SK-N-SH treated with all-trans-retinoic acid at 6 μM for 48 hours (cell line): ENCODE results near the gene TRAF1.

Experiments
- ATAC-seq: fragments of 200-7000 bp; cut with Tn5 transposase; 3 replicates; pipeline ENCODE4 v1.9.1; 2020; ENCODE audit warnings: mild to moderate bottlenecking, moderate library complexity
- ARNTL ChIP-seq: fragments of 450-650 bp; formaldehyde crosslinking; IDR thresholded peaks from 2 replicates; pipeline ENCODE4 v1.5.0; 2020; ENCODE audit warnings: low read depth, mild to moderate bottlenecking, moderate library complexity, borderline replicate concordance
- BACH2 ChIP-seq: fragments of 250-450 bp; sonication (Bioruptor Pico); IDR thresholded peaks from 2 replicates; pipeline ENCODE4 v1.9.0; 2021; ENCODE audit warnings: mild to moderate bottlenecking, borderline replicate concordance
- ESRRG ChIP-seq: fragments of 250-450 bp; sonication (Bioruptor Pico); IDR thresholded peaks from 2 replicates; pipeline ENCODE4 v1.6.1; 2021; ENCODE audit warnings: mild to moderate bottlenecking
- OSR1 ChIP-seq: fragments of 250-450 bp; sonication (Bioruptor Pico); IDR thresholded peaks from 2 replicates; pipeline ENCODE4 v1.8.0; 2022; ENCODE audit warnings: moderate library complexity, mild to moderate bottlenecking, inconsistent platforms
- PPARA ChIP-seq: fragments of 250-450 bp; sonication (Bioruptor Pico); IDR thresholded peaks from 2 replicates; pipeline ENCODE4 v1.5.0; 2020; ENCODE audit warnings: mild to moderate bottlenecking, borderline replicate concordance
- RARB ChIP-seq: fragments of 250-450 bp; sonication (Bioruptor Pico); IDR thresholded peaks from 2 replicates; pipeline ENCODE4 v1.8.0; 2021; ENCODE audit warnings: mild to moderate bottlenecking, moderate library complexity
- SNAI2 ChIP-seq: fragments of 250-450 bp; sonication (Bioruptor Pico); IDR thresholded peaks from 2 replicates; pipeline ENCODE4 v1.5.0; 2020; ENCODE audit warnings: mild to moderate bottlenecking, moderate library complexity
- TCF4 ChIP-seq: fragments of 250-450 bp; sonication (Bioruptor Pico); IDR thresholded peaks from 2 replicates; pipeline ENCODE4 v1.8.0; 2021; ENCODE audit warnings: mild to moderate bottlenecking, moderate library complexity, borderline replicate concordance
- TOX ChIP-seq: fragments of 250-450 bp; sonication (Bioruptor Pico); IDR thresholded peaks from 2 replicates; pipeline ENCODE4 v1.8.0; 2021; ENCODE audit warnings: mild to moderate bottlenecking, moderate library complexity, borderline replicate concordance
- ZC3H10 ChIP-seq: fragments of 250-450 bp; sonication (Bioruptor Pico); IDR thresholded peaks from 2 replicates; pipeline ENCODE4 v1.5.1; 2021; ENCODE audit warnings: mild to moderate bottlenecking, moderate library complexity
- ZFP30 ChIP-seq: fragments of 450-650 bp; formaldehyde crosslinking; IDR thresholded peaks from 2 replicates; pipeline ENCODE4 v1.5.0; 2022; ENCODE audit warnings: mild to moderate bottlenecking, moderate library complexity
- ZNF565 ChIP-seq: fragments of 450-650 bp; formaldehyde crosslinking; conservative IDR thresholded peaks from 2 replicates; pipeline ENCODE4 v1.5.0; 2020; ENCODE audit warnings: low read depth, mild to moderate bottlenecking, moderate library complexity
- ZNF8 ChIP-seq: fragments of 450-650 bp; formaldehyde crosslinking; IDR thresholded peaks from 2 replicates; pipeline ENCODE4 v1.5.0; 2020; ENCODE audit warnings: mild to moderate bottlenecking, moderate library complexity
- TF ChIP-seq, protein P1 (sequence below): fragments of 250-450 bp; sonication (Bioruptor Pico); IDR thresholded peaks from 2 replicates; pipeline ENCODE4 v1.8.0; 2020; ENCODE audit warnings: mild to moderate bottlenecking, moderate library complexity, borderline replicate concordance
- TF ChIP-seq, protein P2 (sequence below): fragments of 250-450 bp; sonication (Bioruptor Pico); IDR thresholded peaks from 2 replicates; pipeline ENCODE4 v1.8.0; 2021; ENCODE audit warnings: low read depth, mild to moderate bottlenecking, moderate library complexity, borderline replicate concordance
- TF ChIP-seq, protein P3 (sequence below): fragments of 250-450 bp; sonication (Bioruptor Pico); IDR thresholded peaks from 2 replicates; pipeline ENCODE4 v1.5.1; 2021; ENCODE audit warnings: mild to moderate bottlenecking, moderate library complexity
- TF ChIP-seq, protein P4 (sequence below): fragments of 250-450 bp; sonication (Bioruptor Pico); IDR thresholded peaks from 2 replicates; pipeline ENCODE4 v1.5.1; 2020; ENCODE audit warnings: low read depth, mild to moderate bottlenecking, moderate library complexity
- TF ChIP-seq, protein P5 (sequence below): fragments of 250-450 bp; sonication (Bioruptor Pico); IDR thresholded peaks from 2 replicates; pipeline ENCODE4 v1.5.0; 2020; ENCODE audit warnings: mild to moderate bottlenecking, moderate library complexity

The TRAF1 gene

GRCh38 chr9:120937127-120937526, 10.5 kb upstream of the TRAF1 start:
- no peak for TF ChIP-seq ZNF8 (CRISPR knock-in tag)
- TF ChIP-seq, protein P1, sequence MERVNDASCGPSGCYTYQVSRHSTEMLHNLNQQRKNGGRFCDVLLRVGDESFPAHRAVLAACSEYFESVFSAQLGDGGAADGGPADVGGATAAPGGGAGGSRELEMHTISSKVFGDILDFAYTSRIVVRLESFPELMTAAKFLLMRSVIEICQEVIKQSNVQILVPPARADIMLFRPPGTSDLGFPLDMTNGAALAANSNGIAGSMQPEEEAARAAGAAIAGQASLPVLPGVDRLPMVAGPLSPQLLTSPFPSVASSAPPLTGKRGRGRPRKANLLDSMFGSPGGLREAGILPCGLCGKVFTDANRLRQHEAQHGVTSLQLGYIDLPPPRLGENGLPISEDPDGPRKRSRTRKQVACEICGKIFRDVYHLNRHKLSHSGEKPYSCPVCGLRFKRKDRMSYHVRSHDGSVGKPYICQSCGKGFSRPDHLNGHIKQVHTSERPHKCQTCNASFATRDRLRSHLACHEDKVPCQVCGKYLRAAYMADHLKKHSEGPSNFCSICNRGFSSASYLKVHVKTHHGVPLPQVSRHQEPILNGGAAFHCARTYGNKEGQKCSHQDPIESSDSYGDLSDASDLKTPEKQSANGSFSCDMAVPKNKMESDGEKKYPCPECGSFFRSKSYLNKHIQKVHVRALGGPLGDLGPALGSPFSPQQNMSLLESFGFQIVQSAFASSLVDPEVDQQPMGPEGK (CRISPR knock-in tag) = no peak
- TF ChIP-seq, protein P2, sequence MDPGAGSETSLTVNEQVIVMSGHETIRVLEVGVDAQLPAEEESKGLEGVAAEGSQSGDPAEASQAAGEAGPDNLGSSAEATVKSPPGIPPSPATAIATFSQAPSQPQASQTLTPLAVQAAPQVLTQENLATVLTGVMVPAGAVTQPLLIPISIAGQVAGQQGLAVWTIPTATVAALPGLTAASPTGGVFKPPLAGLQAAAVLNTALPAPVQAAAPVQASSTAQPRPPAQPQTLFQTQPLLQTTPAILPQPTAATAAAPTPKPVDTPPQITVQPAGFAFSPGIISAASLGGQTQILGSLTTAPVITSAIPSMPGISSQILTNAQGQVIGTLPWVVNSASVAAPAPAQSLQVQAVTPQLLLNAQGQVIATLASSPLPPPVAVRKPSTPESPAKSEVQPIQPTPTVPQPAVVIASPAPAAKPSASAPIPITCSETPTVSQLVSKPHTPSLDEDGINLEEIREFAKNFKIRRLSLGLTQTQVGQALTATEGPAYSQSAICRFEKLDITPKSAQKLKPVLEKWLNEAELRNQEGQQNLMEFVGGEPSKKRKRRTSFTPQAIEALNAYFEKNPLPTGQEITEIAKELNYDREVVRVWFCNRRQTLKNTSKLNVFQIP (CRISPR knock-in tag) = no peak
- TF ChIP-seq, protein P3, sequence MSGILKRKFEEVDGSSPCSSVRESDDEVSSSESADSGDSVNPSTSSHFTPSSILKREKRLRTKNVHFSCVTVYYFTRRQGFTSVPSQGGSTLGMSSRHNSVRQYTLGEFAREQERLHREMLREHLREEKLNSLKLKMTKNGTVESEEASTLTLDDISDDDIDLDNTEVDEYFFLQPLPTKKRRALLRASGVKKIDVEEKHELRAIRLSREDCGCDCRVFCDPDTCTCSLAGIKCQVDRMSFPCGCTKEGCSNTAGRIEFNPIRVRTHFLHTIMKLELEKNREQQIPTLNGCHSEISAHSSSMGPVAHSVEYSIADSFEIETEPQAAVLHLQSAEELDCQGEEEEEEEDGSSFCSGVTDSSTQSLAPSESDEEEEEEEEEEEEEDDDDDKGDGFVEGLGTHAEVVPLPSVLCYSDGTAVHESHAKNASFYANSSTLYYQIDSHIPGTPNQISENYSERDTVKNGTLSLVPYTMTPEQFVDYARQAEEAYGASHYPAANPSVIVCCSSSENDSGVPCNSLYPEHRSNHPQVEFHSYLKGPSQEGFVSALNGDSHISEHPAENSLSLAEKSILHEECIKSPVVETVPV (CRISPR knock-in tag) = no peak
- TF ChIP-seq ESRRG (CRISPR knock-in tag) = no peak
- TF ChIP-seq ARNTL (CRISPR knock-in tag) = no peak
- TF ChIP-seq, protein P4, sequence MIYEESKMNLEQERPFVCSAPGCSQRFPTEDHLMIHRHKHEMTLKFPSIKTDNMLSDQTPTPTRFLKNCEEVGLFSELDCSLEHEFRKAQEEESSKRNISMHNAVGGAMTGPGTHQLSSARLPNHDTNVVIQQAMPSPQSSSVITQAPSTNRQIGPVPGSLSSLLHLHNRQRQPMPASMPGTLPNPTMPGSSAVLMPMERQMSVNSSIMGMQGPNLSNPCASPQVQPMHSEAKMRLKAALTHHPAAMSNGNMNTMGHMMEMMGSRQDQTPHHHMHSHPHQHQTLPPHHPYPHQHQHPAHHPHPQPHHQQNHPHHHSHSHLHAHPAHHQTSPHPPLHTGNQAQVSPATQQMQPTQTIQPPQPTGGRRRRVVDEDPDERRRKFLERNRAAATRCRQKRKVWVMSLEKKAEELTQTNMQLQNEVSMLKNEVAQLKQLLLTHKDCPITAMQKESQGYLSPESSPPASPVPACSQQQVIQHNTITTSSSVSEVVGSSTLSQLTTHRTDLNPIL (CRISPR knock-in tag) = no peak
- no peak for TF ChIP-seq OSR1 (CRISPR knock-in tag)
- no peak for TF ChIP-seq PPARA (CRISPR knock-in tag)
- TF ChIP-seq TOX (CRISPR knock-in tag) = no peak
- TF ChIP-seq TCF4 = no peak
- no peak for TF ChIP-seq BACH2 (CRISPR knock-in tag)
- no peak for ATAC-seq

DNA sequence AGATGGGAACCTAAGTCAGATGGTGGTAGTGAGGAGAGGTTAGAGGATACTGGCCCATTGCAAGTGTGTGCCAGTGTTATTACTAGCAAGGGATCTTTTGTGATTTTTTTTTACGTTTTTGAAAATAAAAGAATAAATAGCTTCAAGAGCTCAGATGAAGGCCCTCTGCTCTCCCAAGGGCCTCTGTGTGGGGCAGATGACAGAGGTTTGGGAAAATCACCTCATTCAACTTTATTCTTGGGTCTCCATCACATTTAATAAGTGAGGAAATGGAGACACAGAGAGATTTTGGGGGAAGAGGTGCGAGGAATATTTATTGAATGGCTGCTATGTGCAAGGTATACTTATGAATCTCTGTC, 10.1 kb upstream of the TRAF1 start:
- TF ChIP-seq ZC3H10 (CRISPR knock-in tag) = no peak
- no peak for TF ChIP-seq ZNF8 (CRISPR knock-in tag)
- ATAC-seq = no peak

- no peak for TF ChIP-seq ZFP30
- TF ChIP-seq, protein P4 (CRISPR knock-in tag) = no peak
- TF ChIP-seq ZNF8 (CRISPR knock-in tag) = no peak
- TF ChIP-seq, protein P1 (CRISPR knock-in tag) = no peak
- TF ChIP-seq SNAI2 (CRISPR knock-in tag) = no peak
- no peak for TF ChIP-seq RARB (CRISPR knock-in tag)
- TF ChIP-seq ARNTL (CRISPR knock-in tag) = no peak
- ATAC-seq = peak; percentile 91
Measured at GRCh38 chr9:120936011-120936763, 9.6 kb upstream of the TRAF1 start.

- no peak for TF ChIP-seq ZNF565 (CRISPR knock-in tag)
- TF ChIP-seq, protein P5, sequence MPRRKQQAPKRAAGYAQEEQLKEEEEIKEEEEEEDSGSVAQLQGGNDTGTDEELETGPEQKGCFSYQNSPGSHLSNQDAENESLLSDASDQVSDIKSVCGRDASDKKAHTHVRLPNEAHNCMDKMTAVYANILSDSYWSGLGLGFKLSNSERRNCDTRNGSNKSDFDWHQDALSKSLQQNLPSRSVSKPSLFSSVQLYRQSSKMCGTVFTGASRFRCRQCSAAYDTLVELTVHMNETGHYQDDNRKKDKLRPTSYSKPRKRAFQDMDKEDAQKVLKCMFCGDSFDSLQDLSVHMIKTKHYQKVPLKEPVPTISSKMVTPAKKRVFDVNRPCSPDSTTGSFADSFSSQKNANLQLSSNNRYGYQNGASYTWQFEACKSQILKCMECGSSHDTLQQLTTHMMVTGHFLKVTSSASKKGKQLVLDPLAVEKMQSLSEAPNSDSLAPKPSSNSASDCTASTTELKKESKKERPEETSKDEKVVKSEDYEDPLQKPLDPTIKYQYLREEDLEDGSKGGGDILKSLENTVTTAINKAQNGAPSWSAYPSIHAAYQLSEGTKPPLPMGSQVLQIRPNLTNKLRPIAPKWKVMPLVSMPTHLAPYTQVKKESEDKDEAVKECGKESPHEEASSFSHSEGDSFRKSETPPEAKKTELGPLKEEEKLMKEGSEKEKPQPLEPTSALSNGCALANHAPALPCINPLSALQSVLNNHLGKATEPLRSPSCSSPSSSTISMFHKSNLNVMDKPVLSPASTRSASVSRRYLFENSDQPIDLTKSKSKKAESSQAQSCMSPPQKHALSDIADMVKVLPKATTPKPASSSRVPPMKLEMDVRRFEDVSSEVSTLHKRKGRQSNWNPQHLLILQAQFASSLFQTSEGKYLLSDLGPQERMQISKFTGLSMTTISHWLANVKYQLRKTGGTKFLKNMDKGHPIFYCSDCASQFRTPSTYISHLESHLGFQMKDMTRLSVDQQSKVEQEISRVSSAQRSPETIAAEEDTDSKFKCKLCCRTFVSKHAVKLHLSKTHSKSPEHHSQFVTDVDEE (CRISPR knock-in tag) = peak; percentile 64; the same call in 1 of the 2 replicates
- no peak for TF ChIP-seq RARB (CRISPR knock-in tag)
- ATAC-seq = peak; percentile 85
Measured at GRCh38 chr9:120935383-120935857, 8.8 kb upstream of the TRAF1 start.
